Stimulated activated CD8-positive, alpha-beta memory T cell treated with anti-CD3 and anti-CD28 coated beads, Interleukin-15, amount 100 ng/mL, for 48 hours (primary cell): ENCODE data around the gene ALG9.

ENCODE experiments used
- DNase-seq, 2 donors: peaks; one replicate each; pipeline ENCODE4 v3.0.0-alpha.2; 2020; ENCODE audit warnings: low read depth in 2 of 2

Gene ALG9

GRCh38 chr11:111836162-111836561 lies 35.2 kb downstream of the ALG9 start:
- DNase-seq: no peak

DNA sequence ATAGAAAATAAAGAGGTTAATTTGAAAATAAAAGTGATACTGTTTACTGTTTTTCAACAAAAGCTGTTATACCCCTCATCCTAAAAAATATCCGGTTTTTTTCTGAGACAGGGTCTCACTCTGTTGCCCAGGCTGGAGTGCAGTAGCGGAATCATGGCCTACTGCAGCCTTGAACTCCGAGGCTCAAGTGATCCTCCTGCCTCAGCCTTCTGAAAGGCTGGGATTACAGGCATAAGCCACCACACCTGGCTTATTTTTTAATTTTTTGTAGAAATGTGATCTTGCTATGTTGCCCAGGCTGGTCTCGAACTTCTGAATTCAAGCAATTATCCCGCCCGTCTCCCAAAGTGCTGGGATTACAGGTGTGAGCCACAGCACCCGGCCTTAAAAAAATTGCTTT lies 35.7 kb downstream of the ALG9 start:
- DNase-seq: no peak

GRCh38 chr11:111834432-111835163 lies 36.8 kb downstream of the ALG9 start:
- DNase-seq: no peak

DNA sequence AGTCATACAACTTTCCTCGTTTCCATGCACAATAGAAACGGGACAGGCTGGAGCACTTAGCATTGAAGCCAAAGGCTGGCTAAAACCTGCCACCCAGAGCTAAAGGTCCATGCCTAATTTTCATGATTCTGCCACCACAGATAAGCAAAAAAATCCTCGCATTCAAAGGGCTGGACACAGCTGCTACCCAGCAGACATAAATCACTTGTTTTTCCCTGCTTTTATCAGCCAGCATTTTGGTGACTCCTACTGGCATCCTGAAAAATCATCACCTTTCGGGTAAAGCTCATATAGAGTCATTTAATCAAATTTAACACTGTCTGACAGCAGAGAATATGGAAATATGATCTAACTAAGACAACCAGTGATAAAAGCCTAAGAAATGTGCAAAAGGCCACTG lies 37.9 kb downstream of the ALG9 start:
- DNase-seq: no peak

GRCh38 chr11:111829185-111829968 lies 42.0 kb downstream of the ALG9 start:
- DNase-seq: no peak

DNA sequence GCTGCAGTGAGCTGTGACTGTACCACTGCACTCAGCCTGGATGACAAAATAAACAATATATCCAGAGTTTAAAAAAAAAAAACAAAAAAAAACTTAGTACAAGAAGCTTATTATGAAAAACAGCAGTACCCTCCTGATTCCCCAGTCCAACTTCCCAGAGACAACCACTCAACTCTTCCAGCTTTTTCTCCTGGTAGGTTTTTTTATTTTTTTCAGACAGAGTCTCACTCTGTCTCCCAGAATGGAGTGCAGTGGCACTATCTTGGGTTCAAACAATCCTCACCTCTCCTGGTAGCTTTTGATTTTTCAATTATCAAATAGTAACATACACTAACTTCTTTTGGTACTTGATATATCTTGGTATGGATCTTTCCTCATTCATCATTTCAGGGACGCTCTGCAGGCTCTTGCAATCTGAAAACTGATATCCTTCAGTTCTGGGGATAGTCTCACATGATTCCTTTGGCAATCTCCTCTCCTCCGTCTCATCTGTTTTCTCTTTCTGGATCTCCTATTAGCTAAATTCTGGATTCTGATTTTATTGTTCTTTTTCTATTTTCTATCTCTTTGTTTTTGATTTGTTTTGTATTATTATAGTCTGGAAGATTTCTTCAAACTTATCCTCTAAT lies 44.9 kb downstream of the ALG9 start:
- no peak for DNase-seq

GRCh38 chr11:111823629-111824028 lies 47.8 kb downstream of the ALG9 start:
- DNase-seq: no peak

DNA sequence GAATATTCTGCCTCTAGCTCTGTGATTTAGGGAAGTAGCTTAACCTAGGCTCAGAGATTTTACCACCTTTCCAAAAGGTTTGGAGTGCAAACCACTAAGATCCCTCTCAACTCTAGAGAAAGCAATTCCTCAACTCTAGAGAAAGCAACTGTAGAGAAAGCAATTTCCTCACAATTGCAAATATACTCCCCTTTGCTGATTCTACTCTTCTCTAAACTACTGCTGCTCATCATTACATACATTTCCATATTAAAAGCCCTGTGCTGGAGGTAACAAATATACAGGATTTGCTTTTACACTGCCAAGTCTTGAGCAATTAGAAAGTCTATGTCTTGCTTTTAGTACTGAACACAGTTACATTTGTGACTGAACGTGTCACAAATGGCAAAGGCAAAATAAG lies 48.2 kb downstream of the ALG9 start:
- no peak for DNase-seq

DNA sequence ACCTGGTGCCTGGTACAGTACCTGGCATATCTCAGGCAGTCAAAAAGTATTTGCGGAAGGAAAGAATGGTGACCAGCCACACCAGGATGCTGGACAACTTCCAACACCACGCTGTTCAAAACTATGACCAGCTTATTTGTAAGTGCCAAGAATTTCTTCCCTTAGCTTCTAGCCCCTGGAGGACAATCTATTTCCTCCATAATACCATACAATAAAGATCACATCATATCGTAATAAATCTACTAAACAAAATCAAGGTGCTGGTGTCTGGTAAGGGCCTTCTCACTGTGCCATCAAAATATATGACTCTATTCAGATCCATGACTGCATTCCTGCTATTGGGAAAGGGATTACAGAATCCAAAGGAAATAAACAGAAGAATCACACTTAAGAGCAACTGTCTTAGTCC lies 51.5 kb downstream of the ALG9 start:
- no peak for DNase-seq

DNA sequence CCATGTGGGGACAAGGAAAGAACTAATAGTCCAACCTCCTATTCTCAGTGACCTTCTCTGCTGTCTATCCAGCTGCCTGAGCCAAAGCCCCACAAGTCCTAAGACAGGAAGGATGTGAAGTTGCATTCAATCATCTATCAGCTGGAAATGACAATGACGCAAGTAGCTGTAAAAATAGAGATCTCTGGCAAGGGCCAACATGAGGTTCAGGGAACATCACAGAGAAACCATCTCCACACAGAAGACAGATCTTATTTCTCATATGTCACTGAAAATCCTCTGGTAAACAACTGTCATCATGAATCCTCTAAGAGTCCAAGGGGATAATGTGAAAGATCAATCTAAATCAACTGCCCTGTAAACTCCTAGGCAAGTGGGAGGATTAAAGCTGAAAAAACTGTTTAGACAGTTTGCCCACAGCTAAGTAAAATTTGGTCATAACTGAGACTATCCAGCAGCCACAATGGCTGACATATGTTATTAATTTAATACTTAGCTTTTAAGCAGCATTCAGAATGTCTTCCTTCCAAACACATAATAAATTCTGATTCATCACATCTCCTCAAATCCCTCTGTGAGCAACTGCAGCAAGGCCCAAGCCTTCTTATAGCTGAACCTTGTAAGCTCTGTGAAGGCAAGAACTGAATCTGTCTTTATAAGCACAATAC lies 52.1 kb downstream of the ALG9 start:
- DNase-seq: no peak

DNA sequence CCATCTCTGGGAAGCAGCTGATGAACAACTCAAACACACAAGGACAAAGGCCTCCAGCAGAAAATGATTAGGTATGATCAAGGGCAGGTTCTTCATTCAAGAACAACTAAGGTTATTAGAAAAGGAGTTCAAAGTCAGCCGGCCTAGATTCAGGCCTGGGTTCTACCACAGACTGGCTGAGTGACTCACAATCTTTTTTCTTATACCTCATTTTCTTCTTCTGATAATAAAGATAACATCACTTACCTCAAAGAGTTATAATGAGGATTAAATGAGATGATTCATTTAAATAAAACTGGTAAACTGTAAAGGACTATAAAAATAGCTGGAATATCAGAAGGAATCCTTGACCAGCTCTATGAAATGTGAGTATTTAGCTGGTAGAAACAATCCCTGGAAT lies 55.9 kb downstream of the ALG9 start:
- DNase-seq: no peak

DNA sequence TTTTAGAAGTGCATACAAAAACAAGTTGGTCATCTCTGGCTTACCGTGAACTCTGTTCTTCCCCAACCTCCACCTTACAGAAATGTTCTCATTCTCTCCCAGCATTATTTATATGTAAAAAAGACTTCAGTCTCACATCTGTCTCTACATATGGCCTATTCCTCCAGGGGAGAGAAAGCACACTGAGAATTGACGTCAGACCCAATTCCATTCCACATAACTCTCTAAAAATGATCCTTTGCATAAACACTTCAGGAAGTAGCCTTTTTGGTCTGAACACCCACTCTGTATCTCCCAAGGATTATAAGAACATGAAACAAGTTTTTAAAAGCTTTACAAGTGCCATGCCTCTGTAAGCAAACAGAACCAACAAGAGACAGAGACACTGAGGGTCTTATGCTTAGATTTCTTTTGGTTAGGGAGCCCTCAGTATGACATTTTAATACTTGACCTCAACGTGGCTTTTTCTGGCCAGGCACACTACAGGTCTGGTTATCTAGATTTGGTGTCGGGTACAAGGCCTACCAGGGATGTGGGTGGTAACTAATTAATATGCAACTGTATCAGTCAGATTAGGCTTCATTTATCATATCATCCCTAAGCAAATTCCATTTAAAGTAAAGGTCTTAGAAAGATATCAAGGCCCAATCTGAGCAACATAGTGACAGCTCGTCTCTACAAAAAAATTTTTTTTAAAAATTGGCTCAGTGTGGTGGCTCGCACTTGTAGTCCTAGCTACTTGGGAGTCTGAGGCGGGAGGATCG lies 56.6 kb downstream of the ALG9 start:
- no peak for DNase-seq

GRCh38 chr11:111814106-111814505 lies 57.3 kb downstream of the ALG9 start:
- DNase-seq: no peak

DNA sequence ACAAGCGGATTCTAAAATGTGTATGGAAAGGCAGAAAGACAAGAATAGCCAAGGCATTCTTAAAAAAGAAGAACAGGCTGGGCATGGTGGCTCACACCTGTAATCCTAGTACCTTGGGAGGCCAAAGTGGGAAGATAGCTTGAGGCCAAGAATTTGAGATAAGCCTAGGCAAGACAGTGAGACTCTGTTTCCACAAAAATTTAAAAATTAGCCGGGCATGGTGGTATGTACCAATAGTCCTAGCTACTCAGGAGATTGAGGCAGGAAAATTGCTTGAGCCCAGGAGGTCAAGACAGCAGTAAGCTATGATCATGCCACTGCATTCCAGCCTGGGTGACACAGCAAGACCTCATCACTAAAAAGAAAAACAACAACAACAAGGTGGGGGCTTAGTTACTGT lies 59.2 kb downstream of the ALG9 start:
- no peak for DNase-seq

GRCh38 chr11:111811445-111811844 lies 59.9 kb downstream of the ALG9 start:
- DNase-seq: no peak

DNA sequence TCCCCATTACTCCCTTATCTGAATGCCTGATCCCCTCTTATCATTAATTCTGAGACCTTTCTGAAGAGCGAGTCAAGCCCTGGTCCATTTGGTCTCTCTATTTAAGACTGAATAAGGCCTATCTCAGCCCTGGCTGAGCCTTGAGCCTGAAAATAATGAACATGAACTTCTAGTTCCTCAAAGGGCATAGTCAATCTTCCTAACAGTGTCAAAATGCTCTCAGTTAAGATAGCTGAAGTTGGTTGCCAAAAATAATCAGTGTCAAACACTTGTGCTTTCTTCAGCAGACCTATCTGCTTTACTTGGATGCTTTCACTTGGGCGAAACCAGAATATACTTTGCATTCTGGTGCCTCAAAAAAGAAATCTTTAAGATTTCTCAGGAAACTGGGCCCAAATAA lies 62.5 kb downstream of the ALG9 start:
- DNase-seq: no peak

DNA sequence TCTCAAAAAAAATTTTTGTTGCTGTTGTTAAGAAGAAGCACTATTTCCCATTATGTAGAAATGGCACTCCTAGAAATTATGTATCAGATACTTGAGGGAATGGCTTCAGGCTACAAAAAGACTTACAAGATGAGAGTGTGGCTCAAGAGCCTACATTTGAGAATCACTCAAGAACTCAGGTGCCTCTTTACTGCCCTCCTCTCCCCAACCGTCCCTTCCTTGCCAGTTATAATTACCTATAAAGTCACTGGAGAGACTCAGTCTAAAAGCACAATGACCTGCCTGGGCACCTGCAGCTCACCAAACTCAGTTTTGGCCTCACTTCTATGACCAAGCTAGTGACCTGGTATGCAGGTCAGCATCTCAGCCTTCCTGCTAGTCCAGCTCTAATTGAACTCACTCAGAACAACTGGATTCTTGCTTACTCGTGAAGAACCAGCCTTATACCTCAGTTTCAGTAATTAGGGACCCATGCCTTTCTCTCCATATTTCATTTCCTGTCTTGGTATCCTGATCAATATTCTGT lies 63.3 kb downstream of the ALG9 start:
- DNase-seq: no peak

DNA sequence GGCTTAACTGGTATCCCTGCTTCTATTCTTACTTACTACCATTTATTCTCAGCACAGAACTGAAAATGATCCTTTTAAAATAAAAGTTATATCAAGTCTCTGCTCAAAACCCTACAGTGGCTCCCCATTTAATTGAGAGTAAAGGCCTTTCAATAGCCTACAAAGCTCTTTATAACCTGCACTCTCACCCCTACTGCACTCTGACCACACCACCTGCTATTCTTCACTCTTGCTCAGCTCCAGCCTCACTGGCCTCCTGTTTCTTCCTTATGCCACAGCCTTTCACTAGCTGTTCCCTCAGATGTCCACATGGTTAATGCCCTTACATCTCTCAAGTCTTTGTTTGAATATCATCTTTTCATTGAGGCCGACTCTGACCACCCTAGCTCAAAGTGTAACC lies 64.3 kb downstream of the ALG9 start:
- no peak for DNase-seq

GRCh38 chr11:111801135-111801534 lies 70.2 kb downstream of the ALG9 start:
- no peak for DNase-seq

DNA sequence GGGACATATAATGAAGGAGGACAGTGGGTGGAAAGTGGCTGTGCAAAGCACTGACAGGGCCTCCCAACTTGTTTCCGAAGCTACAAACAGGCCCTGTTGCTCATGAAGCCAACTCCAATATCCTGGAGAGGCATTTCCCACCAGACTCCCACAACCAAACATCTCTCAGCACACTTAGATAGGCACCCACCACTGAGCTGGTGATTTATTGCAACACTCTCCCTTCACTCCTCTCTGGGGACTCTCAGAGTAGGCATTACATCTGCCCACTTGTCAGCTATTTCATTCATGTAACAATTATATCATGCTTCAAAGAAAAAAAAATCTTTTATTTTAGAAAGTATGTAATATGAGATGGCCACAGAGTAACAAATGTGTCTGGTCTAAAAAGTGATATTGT lies 73.1 kb downstream of the ALG9 start:
- no peak for DNase-seq

DNA sequence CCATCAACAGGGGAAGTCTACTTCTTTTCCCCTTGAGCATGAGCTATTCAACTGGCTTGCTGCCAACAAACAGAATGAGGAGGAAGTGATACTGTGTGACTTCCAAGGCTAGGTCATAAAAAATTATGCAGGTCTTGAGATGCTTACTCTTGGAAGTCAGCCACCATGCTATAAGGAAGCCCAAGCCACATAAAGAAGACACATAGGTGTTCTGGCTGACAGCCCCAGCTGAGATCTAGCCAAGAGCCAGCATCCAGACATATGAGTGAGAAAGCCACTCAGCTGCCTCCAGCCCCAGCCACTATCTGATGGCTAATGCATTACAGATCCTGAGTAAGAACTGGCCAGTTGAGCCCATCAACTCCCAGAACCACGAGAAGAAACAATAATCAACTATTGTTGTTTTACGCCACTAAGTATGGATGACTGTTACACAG lies 74.2 kb downstream of the ALG9 start:
- no peak for DNase-seq
